Vagina (tissue), 2 donors: ENCODE results near the gene BRD3OS. TPM values are rescaled to one million over a fixed set of nuclear protein-coding genes. Genes with fewer than 3 reads are reported as not detected.

Experiments
- DNase-seq, 2 donors: peaks; one replicate each; pipeline ENCODE4 v3.0.0-alpha.2; 2017; ENCODE audit errors: extremely low spot score in 2 of 2
- H3K27ac ChIP-seq: fragments of 200-600 bp; sonication (generic); one replicate; pipeline ENCODE4 v1.5.1; 2019
- H3K27me3 ChIP-seq: fragments of 200-600 bp; sonication (generic); one replicate; pipeline ENCODE4 v1.5.1; 2019
- H3K36me3 ChIP-seq, 2 donors: fragments of 200-600 bp; sonication (generic); one replicate each; pipeline ENCODE4 v1.5.1; 2017 to 2019
- H3K4me1 ChIP-seq: fragments of 200-600 bp; sonication (generic); one replicate; pipeline ENCODE4 v1.5.1; 2019
- H3K4me3 ChIP-seq, 2 donors: fragments of 200-600 bp; sonication (generic); 1 replicate in 1 of 2; 2 replicates in 1 of 2; pipeline ENCODE4 v1.5.1; 2016 to 2019
- H3K9me3 ChIP-seq: fragments of 200-600 bp; sonication (generic); one replicate; pipeline ENCODE4 v1.5.1; 2019
- POLR2A ChIP-seq, 2 donors: fragments of 450-650 bp; IDR thresholded peaks; one replicate each; pipeline ENCODE4 v1.6.1; 2017; ENCODE audit warnings: antibody characterized with exemption in 2 of 2, mild to moderate bottlenecking in 2 of 2, moderate library complexity in 2 of 2
- POLR2AphosphoS5 ChIP-seq, 2 donors: sonication (generic); formaldehyde crosslinking; IDR thresholded peaks; one replicate each; pipeline ENCODE4 v1.9.0; 2017; ENCODE audit warnings: antibody characterized with exemption in 2 of 2, mild to moderate bottlenecking in 2 of 2, low read depth in 1 of 2; ENCODE audit not compliant: insufficient read depth in 1 of 2
- intact Hi-C: fragments of 100-400 bp; cut with DNase I; formaldehyde crosslinking; loops from one replicate; pipeline ENCODE4 v1.15.1; 2023
- total RNA-seq: library from RNA; depleted of rRNA; stranded (reverse); fragments of >200 nt; gene quantifications from one replicate; pipeline ENCODE4 v1.2.3, GENCODE V29; 2016
- TF ChIP-seq, protein P1 (sequence below), 3 experiments: fragments of 450-650 bp in 2 of 3; fragments of 200-600 bp in 1 of 3; sonication (generic) in 1 of 3; IDR thresholded peaks; one replicate each; pipeline ENCODE4 v1.5.1; 2017 to 2019; ENCODE audit warnings: antibody characterized with exemption in 3 of 3, mild to moderate bottlenecking in 2 of 3, moderate library complexity in 2 of 3

Gene BRD3OS
- total RNA-seq, 1 donor from 2014 or later, result 13.0 TPM

DNA sequence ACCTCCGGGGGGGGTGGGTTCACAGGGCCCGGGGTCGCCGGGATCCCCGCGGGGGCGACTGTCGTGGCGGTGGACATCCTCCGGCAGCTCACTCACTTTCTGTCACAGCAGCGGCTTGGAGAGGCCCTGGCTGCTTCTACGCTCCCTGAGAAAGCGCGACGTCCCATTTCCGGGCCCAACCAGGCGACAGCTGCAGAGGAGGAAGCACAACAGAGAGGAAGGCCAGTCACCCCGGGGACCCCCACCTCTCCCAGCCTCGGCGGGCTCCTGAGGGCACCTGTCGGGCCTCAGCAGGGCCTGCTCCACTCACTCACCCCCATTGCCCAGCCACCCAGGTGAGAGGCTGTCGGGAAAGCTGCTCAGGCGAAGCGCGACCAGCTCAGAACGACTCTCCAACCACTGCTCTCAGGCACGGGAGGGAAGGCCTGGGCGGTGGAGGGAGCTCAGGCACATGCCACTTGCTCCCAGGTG lies 28.2 kb downstream of the BRD3OS start:
- peaks cover 44% of the 10 kb centered on the region for H3K4me1 ChIP-seq
- H3K27me3 ChIP-seq, result no peaks in the 10 kb centered on the region
- intact Hi-C loops, result no loop called here
- no peak overlapping the region for H3K4me3 ChIP-seq
- H3K27ac ChIP-seq, result no peak overlapping the region
- H3K36me3 ChIP-seq, result peaks cover 0 to 41% of the 10 kb centered on the region in 2 donors
- H3K9me3 ChIP-seq, result no peaks in the 10 kb centered on the region
- TF ChIP-seq, protein P1, sequence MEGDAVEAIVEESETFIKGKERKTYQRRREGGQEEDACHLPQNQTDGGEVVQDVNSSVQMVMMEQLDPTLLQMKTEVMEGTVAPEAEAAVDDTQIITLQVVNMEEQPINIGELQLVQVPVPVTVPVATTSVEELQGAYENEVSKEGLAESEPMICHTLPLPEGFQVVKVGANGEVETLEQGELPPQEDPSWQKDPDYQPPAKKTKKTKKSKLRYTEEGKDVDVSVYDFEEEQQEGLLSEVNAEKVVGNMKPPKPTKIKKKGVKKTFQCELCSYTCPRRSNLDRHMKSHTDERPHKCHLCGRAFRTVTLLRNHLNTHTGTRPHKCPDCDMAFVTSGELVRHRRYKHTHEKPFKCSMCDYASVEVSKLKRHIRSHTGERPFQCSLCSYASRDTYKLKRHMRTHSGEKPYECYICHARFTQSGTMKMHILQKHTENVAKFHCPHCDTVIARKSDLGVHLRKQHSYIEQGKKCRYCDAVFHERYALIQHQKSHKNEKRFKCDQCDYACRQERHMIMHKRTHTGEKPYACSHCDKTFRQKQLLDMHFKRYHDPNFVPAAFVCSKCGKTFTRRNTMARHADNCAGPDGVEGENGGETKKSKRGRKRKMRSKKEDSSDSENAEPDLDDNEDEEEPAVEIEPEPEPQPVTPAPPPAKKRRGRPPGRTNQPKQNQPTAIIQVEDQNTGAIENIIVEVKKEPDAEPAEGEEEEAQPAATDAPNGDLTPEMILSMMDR (IDR thresholded peaks at IDR 0.05), result no peak
- TF ChIP-seq POLR2A (IDR thresholded peaks at IDR 0.05) (no peak), POLR2AphosphoS5 (IDR thresholded peaks at IDR 0.05; ENCODE audit: insufficient read depth in 1 of 2, low read depth in 1 of 2) (no peak)
- no peak for DNase-seq

DNA sequence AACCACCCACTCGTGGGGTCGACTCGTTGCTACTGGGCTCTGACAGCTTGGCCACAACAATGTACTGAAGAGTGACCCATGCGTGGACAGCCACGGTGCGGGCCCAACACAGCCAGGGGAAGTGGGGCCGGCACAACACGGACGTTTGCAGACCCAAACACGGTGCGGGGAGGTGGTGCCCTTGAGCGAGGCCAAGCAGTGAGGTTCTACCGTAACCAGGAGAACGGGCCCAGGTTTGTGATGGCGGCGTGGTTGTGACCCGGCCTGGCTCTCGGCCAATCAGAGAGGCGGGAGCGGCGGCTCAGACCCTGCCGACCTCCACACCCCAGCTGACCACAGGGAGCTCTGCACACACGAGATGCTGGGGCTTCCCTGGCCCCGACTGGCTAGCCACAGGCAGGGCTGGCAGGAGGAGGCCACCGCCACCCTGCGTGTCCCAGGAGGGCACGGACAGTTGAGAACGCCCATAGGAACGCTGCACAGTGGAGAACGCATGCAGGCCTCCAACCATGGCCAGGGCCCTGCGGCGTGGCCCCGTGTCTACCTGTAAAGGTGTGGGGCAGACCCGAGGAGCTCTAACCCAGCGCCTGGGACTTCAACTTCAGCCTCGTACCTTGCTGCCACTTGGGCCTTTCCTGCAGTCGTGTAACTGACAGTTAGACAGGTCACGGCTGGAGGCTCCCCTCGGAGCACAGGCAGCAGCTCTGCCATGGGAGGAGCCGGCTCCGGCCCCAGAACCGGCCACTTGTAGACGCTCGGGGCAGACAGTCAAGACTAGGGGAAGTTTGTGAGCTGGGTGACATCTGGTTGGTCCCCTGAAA lies 28.9 kb downstream of the BRD3OS start:
- Histone ChIP-seq H3K4me3 (no peak overlapping the region), H3K27ac (no peak overlapping the region), H3K4me1 (peaks cover 50% of the 10 kb centered on the region), H3K9me3 (no peaks in the 10 kb centered on the region), H3K27me3 (no peaks in the 10 kb centered on the region), H3K36me3 (peaks cover 0 to 39% of the 10 kb centered on the region in 2 donors)
- DNase-seq, result no peak
- intact Hi-C loops, result no loop called here
- TF ChIP-seq, protein P1 (IDR thresholded peaks at IDR 0.05), result no peak
- no peak for TF ChIP-seq POLR2AphosphoS5 (IDR thresholded peaks at IDR 0.05; ENCODE audit: insufficient read depth in 1 of 2, low read depth in 1 of 2)
- no peak for TF ChIP-seq POLR2A (IDR thresholded peaks at IDR 0.05)

DNA sequence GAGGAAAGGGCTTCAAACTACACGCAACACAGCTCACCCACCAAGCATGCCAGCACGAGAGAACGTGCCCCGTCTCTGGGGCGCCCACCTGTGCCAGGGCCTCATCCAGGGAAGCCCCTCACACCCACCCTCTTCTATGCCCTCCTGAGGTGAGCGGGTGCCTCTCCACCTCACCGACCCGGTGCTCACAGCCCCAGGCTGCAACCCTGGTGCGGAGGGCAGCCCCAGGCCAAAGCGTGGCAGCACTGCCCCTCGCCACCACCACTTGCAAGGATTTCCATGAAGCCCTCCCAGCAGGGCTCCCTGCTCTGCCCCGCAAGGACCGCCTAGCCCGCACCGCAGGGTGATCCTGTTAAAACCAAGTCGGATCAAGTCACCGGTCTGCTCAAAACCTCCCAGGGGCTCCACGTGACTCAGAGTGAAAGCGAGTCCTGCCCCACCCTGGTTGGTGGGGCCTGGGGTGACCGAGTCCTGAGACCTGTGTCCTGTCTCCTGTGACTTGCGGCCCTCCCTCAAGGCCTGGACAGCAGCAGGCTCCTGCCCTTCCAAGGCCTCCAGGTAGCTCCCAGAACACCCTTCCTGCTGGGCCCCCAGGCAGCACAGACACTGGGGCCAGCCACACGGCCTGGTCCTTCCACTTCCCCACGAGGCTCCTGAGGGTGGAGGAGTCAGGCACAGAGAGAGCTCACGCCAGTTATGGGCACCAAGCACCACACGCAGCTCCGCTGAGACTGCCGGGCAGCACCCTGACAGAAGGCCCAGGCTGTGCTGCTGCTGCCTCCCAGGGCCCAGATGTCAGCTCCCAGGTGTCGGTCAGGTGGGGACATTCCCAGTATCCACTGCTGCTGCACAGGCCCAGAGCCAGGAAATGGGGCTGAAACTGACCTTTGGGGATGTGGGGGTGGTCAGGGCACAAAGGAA lies 29.9 kb downstream of the BRD3OS start:
- Histone ChIP-seq H3K4me1 (peaks cover 60% of the 10 kb centered on the region), H3K27ac (no peak overlapping the region), H3K36me3 (peaks cover 0 to 29% of the 10 kb centered on the region in 2 donors), H3K4me3 (peak overlapping the region in 1 of 2 donors; percentile 6), H3K9me3 (no peaks in the 10 kb centered on the region), H3K27me3 (no peaks in the 10 kb centered on the region)
- intact Hi-C loops, result no loop called here
- TF ChIP-seq, protein P1 (IDR thresholded peaks at IDR 0.05), result no peak
- no peak for TF ChIP-seq POLR2AphosphoS5 (IDR thresholded peaks at IDR 0.05; ENCODE audit: insufficient read depth in 1 of 2, low read depth in 1 of 2)
- no peak for TF ChIP-seq POLR2A (IDR thresholded peaks at IDR 0.05)
- DNase-seq, result no peak

DNA sequence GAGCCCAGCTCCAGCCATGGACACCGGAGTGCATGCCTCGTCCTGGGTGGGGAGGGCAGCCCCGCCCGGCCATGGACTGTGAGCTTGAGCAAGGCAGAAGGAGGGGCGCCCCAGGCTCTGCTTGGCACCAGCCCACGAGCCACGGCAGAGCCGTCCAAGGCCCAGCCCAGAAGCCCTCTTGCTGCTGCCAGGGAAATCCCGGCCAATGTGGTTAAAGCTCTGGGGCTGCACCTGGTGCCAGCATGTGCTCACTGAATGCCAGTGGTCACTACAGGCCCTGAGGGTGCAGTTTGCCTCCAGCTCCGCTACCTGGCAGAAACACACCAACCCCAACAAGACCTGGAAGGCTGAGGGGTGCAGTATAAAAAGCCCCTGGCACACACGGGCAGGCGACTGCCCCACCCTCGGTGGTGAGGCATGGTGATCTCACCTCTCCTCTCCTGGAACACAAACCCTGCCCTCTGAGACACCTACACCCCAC lies 30.7 kb downstream of the BRD3OS start:
- no peak for TF ChIP-seq POLR2AphosphoS5 (IDR thresholded peaks at IDR 0.05; ENCODE audit: insufficient read depth in 1 of 2, low read depth in 1 of 2)
- TF ChIP-seq, protein P1 (IDR thresholded peaks at IDR 0.05), result no peak
- no peak for TF ChIP-seq POLR2A (IDR thresholded peaks at IDR 0.05)
- Histone ChIP-seq H3K9me3 (no peaks in the 10 kb centered on the region), H3K27me3 (no peaks in the 10 kb centered on the region), H3K27ac (no peak overlapping the region), H3K36me3 (peaks cover 0 to 21% of the 10 kb centered on the region in 2 donors), H3K4me3 (peak overlapping the region in 1 of 2 donors; percentile 6), H3K4me1 (peaks cover 68% of the 10 kb centered on the region)
- intact Hi-C loops, result no loop called here
- DNase-seq, result no peak
